ENCODE data around the gene ASCL5. TPM values are rescaled to one million over a fixed set of nuclear protein-coding genes. Genes with fewer than 3 reads are reported as not detected.

Gene ASCL5
- total and polyA plus RNA-seq, 9 of the 15 experiments (the other 6 are each of a cell fraction or from before 2014, with no cell fraction given) = 0.09 TPM; not detected in 8

- ATAC-seq = no peak
- TF ChIP-seq IRF2 (CRISPR knock-in tag; IDR thresholded peaks at IDR 0.05) = no peak
- TF ChIP-seq EGR1 (conservative IDR thresholded peaks at IDR 0.05) = no peak
- TF ChIP-seq NR3C1 (CRISPR knock-in tag; IDR thresholded peaks at IDR 0.05) = no peak
- no peak for TF ChIP-seq VEZF1 (CRISPR knock-in tag; IDR thresholded peaks at IDR 0.05)
- TF ChIP-seq DIDO1 (tag; IDR thresholded peaks at IDR 0.05; ENCODE audit: low read depth) = no peak
- no peak for TF ChIP-seq THRAP3 (IDR thresholded peaks at IDR 0.05; ENCODE audit: borderline replicate concordance)
- TF ChIP-seq CBFB (CRISPR knock-in tag; IDR thresholded peaks at IDR 0.05) = no peak
- no peak for TF ChIP-seq RUNX1 (IDR thresholded peaks at IDR 0.05; ENCODE audit: low read depth)
Measured at GRCh38 chr1:201072922-201073321, 54.1 kb downstream of the ASCL5 start.

More at GRCh38 chr1:201072922-201073321, 54.1 kb downstream of the ASCL5 start:
- Histone ChIP-seq H2AFZ (ENCODE audit: low read depth, low read length) (no peak overlapping the region), H3K27me3 (ENCODE audit: control insufficient read depth in 2 of 2, insufficient read depth in 2 of 2, low read length in 2 of 2) (peaks cover 79 to 88% of the 10 kb centered on the region in 2 experiments), H3K27ac (ENCODE audit: extremely low read depth, low read depth, low read length) (no peak overlapping the region), H3K9me3 (replicated peaks; ENCODE audit: control insufficient read depth, insufficient read depth, low read depth, low read length) (no peaks in the 10 kb centered on the region), H4K20me1 (replicated peaks; ENCODE audit: control insufficient read depth, insufficient read depth, low read length) (peaks cover 18% of the 10 kb centered on the region), H3K9me1 (ENCODE audit: control insufficient read depth, insufficient read depth, low read length) (no peaks in the 10 kb centered on the region), H3K4me2 (ENCODE audit: insufficient read depth, low read length) (no peak overlapping the region), H3K4me1 (replicated peaks in 1 of 2; ENCODE audit: control insufficient read depth in 2 of 2, insufficient read depth in 2 of 2, low read length in 2 of 2) (no peaks in the 10 kb centered on the region), H3K79me2 (ENCODE audit: control insufficient read depth, insufficient read depth, low read length) (no peaks in the 10 kb centered on the region), H3K4me3 (no peak overlapping the region), H3K9ac (ENCODE audit: insufficient read depth in 1 of 2, low read depth in 2 of 2, low read length in 2 of 2) (no peak overlapping the region), H3K36me3 (ENCODE audit: control insufficient read depth, insufficient read depth, low read length) (no peaks in the 10 kb centered on the region)
- 0% methylated on average over 6 of the region's 6 CpGs for WGBS (ENCODE audit: insufficient coverage, low coverage, missing lambda C conversion rate)
- BruUV-seq (replicated peaks) = no TSS peak
- in situ Hi-C loops (cut with MboI) (no loop called here), intact Hi-C loops (cut with micrococcal nuclease) (no loop called here)
- CTCF ChIA-PET (ENCODE audit: low intra/inter-chr PET ratio) = no interaction called here
- DNase-seq (ENCODE audit: extremely low read depth in 1 of 4, low spot score in 3 of 4) = no peak
- no peak for FAIRE-seq
- POLR2A ChIA-PET = interaction anchor here (0.6 to 2.6 kb wide), 4 partner anchors 9 to 327 kb away, joined by 3 to 6 read pairs (median 4); partner anchors contain the start of gene LAD1

Measured in K562 (cell line).